Fibroblast of lung (primary cell): ENCODE data around the gene TPD52L1. TPM values are rescaled to one million over a fixed set of nuclear protein-coding genes. Genes with fewer than 3 reads are reported as not detected.

Source experiments
- DNase-seq, 2 donors: peaks; one replicate each; pipeline versions ENCODE4 v3.0.0 to v3.0.0-alpha.2; 2010; ENCODE audit warnings: low read depth in 2 of 2
- H2AFZ ChIP-seq: 2 replicates; pipeline ENCODE4 v1.5.1; 2012; ENCODE audit warnings: low read length, control low read depth, inconsistent platforms
- H3K27ac ChIP-seq: 2 replicates; pipeline ENCODE4 v1.5.1; 2011; ENCODE audit warnings: low read length, control low read depth; ENCODE audit not compliant: insufficient read depth
- H3K27me3 ChIP-seq: 2 replicates; pipeline ENCODE4 v1.5.1; 2011; ENCODE audit warnings: mild to moderate bottlenecking, low read length; ENCODE audit not compliant: control insufficient read depth, insufficient read depth
- H3K36me3 ChIP-seq: 2 replicates; pipeline ENCODE4 v1.5.1; 2011; ENCODE audit warnings: low read length; ENCODE audit not compliant: control insufficient read depth, insufficient read depth
- H3K4me1 ChIP-seq: 2 replicates; pipeline ENCODE4 v1.5.1; 2011; ENCODE audit warnings: low read length; ENCODE audit not compliant: control insufficient read depth, insufficient read depth; ENCODE audit errors: extremely low read depth
- H3K4me2 ChIP-seq: 2 replicates; pipeline ENCODE4 v1.5.1; 2011; ENCODE audit warnings: low read length, control low read depth; ENCODE audit not compliant: insufficient read depth; ENCODE audit errors: extremely low read depth
- H3K4me3 ChIP-seq, 4 experiments: fragments of 200-600 bp in 1 of 4; sonication (generic) in 1 of 4; replicated peaks in 1 of 4; 2 replicates each; pipeline ENCODE4 v1.5.1; 2011 to 2016; ENCODE audit warnings: low read length in 4 of 4, low read depth in 3 of 4, mild to moderate bottlenecking in 3 of 4, control low read depth in 2 of 4, inconsistent platforms in 1 of 4, mixed read lengths in 1 of 4; ENCODE audit not compliant: insufficient read depth in 1 of 4; ENCODE audit errors: control extremely low read depth in 1 of 4
- H3K79me2 ChIP-seq: 2 replicates; pipeline ENCODE4 v1.5.1; 2012; ENCODE audit warnings: mild to moderate bottlenecking, low read length, inconsistent platforms; ENCODE audit not compliant: control insufficient read depth, insufficient read depth
- H3K9ac ChIP-seq: 2 replicates; pipeline ENCODE4 v1.5.1; 2011; ENCODE audit warnings: mild to moderate bottlenecking, low read length, control low read depth; ENCODE audit not compliant: insufficient read depth
- H3K9me3 ChIP-seq: 2 replicates; pipeline ENCODE4 v1.5.1; 2012; ENCODE audit warnings: low read depth, low read length; ENCODE audit not compliant: control insufficient read depth, insufficient read depth
- H4K20me1 ChIP-seq: 2 replicates; pipeline ENCODE4 v1.5.1; 2011; ENCODE audit warnings: low read length; ENCODE audit not compliant: control insufficient read depth, insufficient read depth; ENCODE audit errors: extremely low read depth
- EZH2 ChIP-seq: IDR thresholded peaks from 2 replicates; pipeline ENCODE4 v1.5.1; 2012; ENCODE audit warnings: low read length, control low read depth, mild to moderate bottlenecking; ENCODE audit errors: missing control alignments
- polyA plus RNA-seq, 2 donors: library from polyadenylated mRNA; depleted of rRNA in 1 of 2; stranded (reverse) in 1 of 2; unstranded in 1 of 2; fragments of >200 nt; gene quantifications; 2 replicates each; pipeline ENCODE4 v1.2.1, GENCODE V29; 2011 to 2012; ENCODE audit warnings: missing spikeins in 1 of 2
- total RNA-seq: library from RNA; depleted of rRNA; stranded (reverse); fragments of >200 nt; gene quantifications from 2 replicates; pipeline ENCODE4 v1.2.1, GENCODE V29; 2014
- TF ChIP-seq, protein P1 (sequence below), 2 donors: IDR thresholded peaks in 1 of 2; conservative IDR thresholded peaks in 1 of 2; 1 replicate in 1 of 2; 2 replicates in 1 of 2; pipeline ENCODE4 v1.5.1; 2011 to 2012; ENCODE audit warnings: low read length in 2 of 2, control low read depth in 1 of 2, inconsistent platforms in 1 of 2, low read depth in 1 of 2, mild to moderate bottlenecking in 1 of 2

TPD52L1 gene
- total and polyA plus RNA-seq, 2 donors (not counting 1 experiment from before 2014, with no cell fraction given), result 41.0 to 75.9 TPM

DNA sequence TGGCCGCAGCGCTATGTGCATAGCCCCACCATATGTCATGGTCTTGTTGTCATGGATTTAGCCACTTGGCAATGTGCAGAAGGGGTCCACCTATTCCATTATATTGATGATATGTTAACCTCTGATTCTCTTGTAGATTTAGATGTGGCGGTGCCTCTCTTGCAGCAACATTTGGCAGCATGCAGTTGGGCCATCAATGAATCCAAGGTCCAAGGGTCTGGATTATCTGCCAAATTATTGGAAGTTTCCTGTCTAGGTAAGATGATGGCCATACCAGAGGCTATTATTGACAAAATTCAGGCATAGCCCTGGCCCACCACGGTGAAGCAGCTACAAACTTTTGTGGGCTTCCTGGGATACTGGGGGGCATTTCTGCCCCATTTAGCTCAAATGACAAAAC lies 116.8 kb downstream of the TPD52L1 start:
- no peaks in the 10 kb centered on the region for H4K20me1 ChIP-seq
- H3K36me3 ChIP-seq, result peaks cover 8% of the 10 kb centered on the region
- no peak overlapping the region for H2AFZ ChIP-seq
- DNase-seq, result no peak
- H3K27ac ChIP-seq, result no peak overlapping the region
- no peaks in the 10 kb centered on the region for H3K27me3 ChIP-seq
- H3K9ac ChIP-seq, result no peak overlapping the region
- H3K79me2 ChIP-seq, result no peaks in the 10 kb centered on the region
- H3K9me3 ChIP-seq, result no peaks in the 10 kb centered on the region
- no peak for TF ChIP-seq EZH2
- TF ChIP-seq, protein P1, sequence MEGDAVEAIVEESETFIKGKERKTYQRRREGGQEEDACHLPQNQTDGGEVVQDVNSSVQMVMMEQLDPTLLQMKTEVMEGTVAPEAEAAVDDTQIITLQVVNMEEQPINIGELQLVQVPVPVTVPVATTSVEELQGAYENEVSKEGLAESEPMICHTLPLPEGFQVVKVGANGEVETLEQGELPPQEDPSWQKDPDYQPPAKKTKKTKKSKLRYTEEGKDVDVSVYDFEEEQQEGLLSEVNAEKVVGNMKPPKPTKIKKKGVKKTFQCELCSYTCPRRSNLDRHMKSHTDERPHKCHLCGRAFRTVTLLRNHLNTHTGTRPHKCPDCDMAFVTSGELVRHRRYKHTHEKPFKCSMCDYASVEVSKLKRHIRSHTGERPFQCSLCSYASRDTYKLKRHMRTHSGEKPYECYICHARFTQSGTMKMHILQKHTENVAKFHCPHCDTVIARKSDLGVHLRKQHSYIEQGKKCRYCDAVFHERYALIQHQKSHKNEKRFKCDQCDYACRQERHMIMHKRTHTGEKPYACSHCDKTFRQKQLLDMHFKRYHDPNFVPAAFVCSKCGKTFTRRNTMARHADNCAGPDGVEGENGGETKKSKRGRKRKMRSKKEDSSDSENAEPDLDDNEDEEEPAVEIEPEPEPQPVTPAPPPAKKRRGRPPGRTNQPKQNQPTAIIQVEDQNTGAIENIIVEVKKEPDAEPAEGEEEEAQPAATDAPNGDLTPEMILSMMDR (conservative IDR thresholded peaks at IDR 0.05 in 1 of 2, IDR thresholded peaks at IDR 0.05 in 1 of 2; ENCODE audit: low read depth in 1 of 2, low read length in 2 of 2), result no peak
- H3K4me1 ChIP-seq, result no peaks in the 10 kb centered on the region
- H3K4me3 ChIP-seq, result no peak overlapping the region
- H3K4me2 ChIP-seq, result no peak overlapping the region

DNA sequence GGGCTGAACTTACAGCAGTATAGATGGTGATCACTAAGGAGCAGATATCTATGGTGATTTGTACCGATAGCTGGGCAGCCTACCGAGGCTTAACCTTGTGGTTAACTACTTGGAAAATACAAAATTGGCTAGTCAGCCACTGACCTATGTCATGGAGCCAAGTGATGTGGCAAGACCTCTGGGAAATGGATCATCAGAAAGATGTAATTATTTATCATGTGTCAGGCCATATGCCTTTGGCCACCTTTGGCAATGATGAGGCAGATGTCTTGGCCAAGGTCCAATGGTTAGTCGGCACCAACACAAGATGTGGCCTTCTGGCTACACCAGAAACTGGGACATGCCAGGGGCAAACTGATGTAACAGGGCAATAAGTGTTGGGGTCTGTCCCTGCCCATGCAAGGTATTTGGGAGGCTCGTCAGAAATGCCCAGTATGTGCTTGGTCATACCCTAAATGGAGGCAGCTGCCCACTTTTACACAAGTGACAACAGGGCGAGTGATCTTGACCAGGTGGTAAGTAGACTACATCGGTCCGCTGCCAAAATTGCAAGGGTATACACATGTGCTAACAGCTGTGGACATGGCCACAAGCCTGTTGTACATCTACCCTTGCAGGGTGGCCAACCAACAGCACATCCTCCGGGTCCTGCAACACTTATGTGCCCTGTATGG lies 118.0 kb downstream of the TPD52L1 start:
- Histone ChIP-seq H3K9ac (no peak overlapping the region), H3K27ac (no peak overlapping the region), H3K27me3 (no peaks in the 10 kb centered on the region), H2AFZ (no peak overlapping the region), H3K4me1 (no peaks in the 10 kb centered on the region), H3K4me3 (no peak overlapping the region), H3K79me2 (no peaks in the 10 kb centered on the region), H3K36me3 (peaks cover 8% of the 10 kb centered on the region), H3K9me3 (no peaks in the 10 kb centered on the region), H4K20me1 (no peaks in the 10 kb centered on the region), H3K4me2 (no peak overlapping the region)
- DNase-seq, result no peak
- TF ChIP-seq EZH2, result no peak
- TF ChIP-seq, protein P1 (conservative IDR thresholded peaks at IDR 0.05 in 1 of 2, IDR thresholded peaks at IDR 0.05 in 1 of 2; ENCODE audit: low read depth in 1 of 2, low read length in 2 of 2), result no peak

DNA sequence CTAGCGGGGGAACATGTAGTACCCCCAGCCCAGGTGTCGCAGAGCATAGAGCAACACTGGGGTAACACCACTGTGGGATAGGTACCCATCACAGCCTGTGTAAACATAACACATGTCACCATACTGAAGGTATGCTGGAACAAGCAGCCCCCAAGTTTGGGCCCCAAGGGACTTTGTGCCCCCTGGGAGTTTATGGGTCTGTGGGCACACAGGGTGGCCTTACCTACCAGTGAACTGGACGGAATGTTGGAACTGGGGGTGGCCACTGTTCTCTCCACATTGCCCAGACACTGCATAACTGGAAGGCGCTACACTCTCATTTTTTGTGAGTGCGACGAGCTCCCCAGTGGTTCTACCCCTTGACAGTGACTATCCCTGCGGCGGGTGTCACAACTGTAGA lies 119.7 kb downstream of the TPD52L1 start:
- no peaks in the 10 kb centered on the region for H3K27me3 ChIP-seq
- no peaks in the 10 kb centered on the region for H4K20me1 ChIP-seq
- peaks cover 8% of the 10 kb centered on the region for H3K36me3 ChIP-seq
- H3K9me3 ChIP-seq, result no peaks in the 10 kb centered on the region
- DNase-seq, result no peak
- H2AFZ ChIP-seq, result no peak overlapping the region
- no peak overlapping the region for H3K9ac ChIP-seq
- no peaks in the 10 kb centered on the region for H3K79me2 ChIP-seq
- no peak overlapping the region for H3K27ac ChIP-seq
- H3K4me2 ChIP-seq, result no peak overlapping the region
- H3K4me1 ChIP-seq, result no peaks in the 10 kb centered on the region
- TF ChIP-seq, protein P1 (conservative IDR thresholded peaks at IDR 0.05 in 1 of 2, IDR thresholded peaks at IDR 0.05 in 1 of 2; ENCODE audit: low read depth in 1 of 2, low read length in 2 of 2), result no peak
- TF ChIP-seq EZH2, result no peak
- H3K4me3 ChIP-seq, result no peak overlapping the region
